ENCODE results near the gene MRPL51.

DNA sequence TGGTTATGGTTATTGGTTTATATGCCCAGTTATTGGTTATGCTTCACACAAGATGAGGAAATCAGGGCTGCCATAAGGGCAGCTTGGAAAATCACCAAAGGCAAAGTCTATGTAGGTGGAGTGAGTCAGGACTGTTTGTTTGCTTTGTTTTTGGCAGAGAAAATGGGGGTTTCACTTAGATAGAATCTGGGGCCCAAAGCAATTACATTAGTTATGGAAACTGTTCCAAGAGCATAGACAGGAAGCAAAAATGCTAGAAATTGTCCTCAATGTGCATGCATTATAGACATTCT, 24.8 kb downstream of the MRPL51 start:
- TF ChIP-seq, protein P1, sequence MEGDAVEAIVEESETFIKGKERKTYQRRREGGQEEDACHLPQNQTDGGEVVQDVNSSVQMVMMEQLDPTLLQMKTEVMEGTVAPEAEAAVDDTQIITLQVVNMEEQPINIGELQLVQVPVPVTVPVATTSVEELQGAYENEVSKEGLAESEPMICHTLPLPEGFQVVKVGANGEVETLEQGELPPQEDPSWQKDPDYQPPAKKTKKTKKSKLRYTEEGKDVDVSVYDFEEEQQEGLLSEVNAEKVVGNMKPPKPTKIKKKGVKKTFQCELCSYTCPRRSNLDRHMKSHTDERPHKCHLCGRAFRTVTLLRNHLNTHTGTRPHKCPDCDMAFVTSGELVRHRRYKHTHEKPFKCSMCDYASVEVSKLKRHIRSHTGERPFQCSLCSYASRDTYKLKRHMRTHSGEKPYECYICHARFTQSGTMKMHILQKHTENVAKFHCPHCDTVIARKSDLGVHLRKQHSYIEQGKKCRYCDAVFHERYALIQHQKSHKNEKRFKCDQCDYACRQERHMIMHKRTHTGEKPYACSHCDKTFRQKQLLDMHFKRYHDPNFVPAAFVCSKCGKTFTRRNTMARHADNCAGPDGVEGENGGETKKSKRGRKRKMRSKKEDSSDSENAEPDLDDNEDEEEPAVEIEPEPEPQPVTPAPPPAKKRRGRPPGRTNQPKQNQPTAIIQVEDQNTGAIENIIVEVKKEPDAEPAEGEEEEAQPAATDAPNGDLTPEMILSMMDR (IDR thresholded peaks at IDR 0.05; ENCODE audit: insufficient read depth, low read depth, low read length), result no peak
- TF ChIP-seq EZH2 (IDR thresholded peaks at IDR 0.05; ENCODE audit: insufficient read depth, low read length), result no peak

Measured in astrocyte (in vitro differentiated cells and primary cell).